ENCODE data around the gene GRPEL1. TPM values are rescaled to one million over a fixed set of nuclear protein-coding genes. Genes with fewer than 3 reads are reported as not detected.

The GRPEL1 gene
- total RNA-seq, 6 experiments from 2014 or later: 30.0 to 49.2 (median 45.3) TPM

DNA sequence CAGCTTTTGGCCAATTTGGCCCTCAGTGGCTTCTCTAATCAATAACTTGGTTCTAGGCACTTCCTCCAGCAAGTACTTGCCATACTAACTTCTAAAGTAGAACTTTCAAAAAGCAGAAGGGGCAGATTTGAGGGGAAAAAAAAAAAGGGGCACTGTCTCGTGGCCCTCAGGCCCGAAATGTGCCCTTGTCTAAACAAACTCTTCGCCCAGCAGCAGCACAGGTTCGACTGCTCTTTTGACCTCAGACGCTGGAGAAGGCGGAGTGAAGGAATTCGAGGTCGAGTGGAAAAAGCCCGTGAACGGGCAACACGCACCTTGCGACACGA lies 775 bp downstream of the GRPEL1 start:
- DNase-seq (no peak), ATAC-seq (peak in 1 of 4 donors; percentile 33)
- TF ChIP-seq, protein P1, sequence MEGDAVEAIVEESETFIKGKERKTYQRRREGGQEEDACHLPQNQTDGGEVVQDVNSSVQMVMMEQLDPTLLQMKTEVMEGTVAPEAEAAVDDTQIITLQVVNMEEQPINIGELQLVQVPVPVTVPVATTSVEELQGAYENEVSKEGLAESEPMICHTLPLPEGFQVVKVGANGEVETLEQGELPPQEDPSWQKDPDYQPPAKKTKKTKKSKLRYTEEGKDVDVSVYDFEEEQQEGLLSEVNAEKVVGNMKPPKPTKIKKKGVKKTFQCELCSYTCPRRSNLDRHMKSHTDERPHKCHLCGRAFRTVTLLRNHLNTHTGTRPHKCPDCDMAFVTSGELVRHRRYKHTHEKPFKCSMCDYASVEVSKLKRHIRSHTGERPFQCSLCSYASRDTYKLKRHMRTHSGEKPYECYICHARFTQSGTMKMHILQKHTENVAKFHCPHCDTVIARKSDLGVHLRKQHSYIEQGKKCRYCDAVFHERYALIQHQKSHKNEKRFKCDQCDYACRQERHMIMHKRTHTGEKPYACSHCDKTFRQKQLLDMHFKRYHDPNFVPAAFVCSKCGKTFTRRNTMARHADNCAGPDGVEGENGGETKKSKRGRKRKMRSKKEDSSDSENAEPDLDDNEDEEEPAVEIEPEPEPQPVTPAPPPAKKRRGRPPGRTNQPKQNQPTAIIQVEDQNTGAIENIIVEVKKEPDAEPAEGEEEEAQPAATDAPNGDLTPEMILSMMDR (IDR thresholded peaks at IDR 0.05): no peak
- TF ChIP-seq POLR2A (IDR thresholded peaks at IDR 0.05): no peak
- Histone ChIP-seq H3K4me3 (peak overlapping the region; percentile 89 to 97 (median 94)), H3K36me3 (peaks cover 0 to 29% (median 14%) of the 10 kb centered on the region in 4 donors), H3K4me1 (peaks cover 0 to 20% (median 7%) of the 10 kb centered on the region in 4 donors), H3K9me3 (no peaks in the 10 kb centered on the region), H3K27ac (peak overlapping the region; percentile 69 to 94 (median 86)), H3K27me3 (no peaks in the 10 kb centered on the region)
- WGBS (ENCODE audit: insufficient coverage, low coverage, low lambda C conversion rate, missing lambda C conversion rate): 0% methylated on average over 13 of the region's 13 CpGs
- intact Hi-C loops (cut with DNase I): no loop called here

DNA sequence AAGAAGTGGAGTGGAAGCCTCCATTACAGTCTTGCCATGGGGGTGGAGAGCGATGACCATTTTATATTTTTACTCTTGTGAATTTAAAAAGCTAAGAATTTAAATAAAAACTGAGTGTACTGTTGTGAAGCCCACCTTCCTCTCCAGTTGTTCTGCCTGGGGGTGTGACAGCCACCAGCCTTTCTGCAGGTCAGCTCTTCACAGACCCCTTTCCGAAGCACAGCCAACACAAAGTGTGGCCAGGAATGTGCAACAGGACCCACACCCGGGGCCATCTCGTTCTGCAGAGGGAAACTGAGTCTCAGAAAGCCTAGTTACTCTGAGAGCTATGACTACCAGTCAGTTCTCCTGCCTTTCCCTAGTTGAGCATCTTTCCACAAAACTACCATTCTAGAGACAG lies 1.4 kb downstream of the GRPEL1 start:
- TF ChIP-seq, protein P1 (IDR thresholded peaks at IDR 0.05): no peak
- TF ChIP-seq POLR2A (IDR thresholded peaks at IDR 0.05): no peak
- Histone ChIP-seq H3K36me3 (peaks cover 0 to 35% (median 20%) of the 10 kb centered on the region in 4 donors), H3K4me1 (peaks cover 0 to 20% (median 7%) of the 10 kb centered on the region in 4 donors), H3K9me3 (no peaks in the 10 kb centered on the region), H3K27ac (no peak overlapping the region), H3K27me3 (no peaks in the 10 kb centered on the region), H3K4me3 (peak overlapping the region; percentile 89 to 97 (median 94))
- no peak for ATAC-seq
- intact Hi-C loops (cut with DNase I): no loop called here
- WGBS (ENCODE audit: insufficient coverage, low coverage, low lambda C conversion rate, missing lambda C conversion rate): 93% methylated on average over 3 of the region's 4 CpGs
- no peak for DNase-seq

DNA sequence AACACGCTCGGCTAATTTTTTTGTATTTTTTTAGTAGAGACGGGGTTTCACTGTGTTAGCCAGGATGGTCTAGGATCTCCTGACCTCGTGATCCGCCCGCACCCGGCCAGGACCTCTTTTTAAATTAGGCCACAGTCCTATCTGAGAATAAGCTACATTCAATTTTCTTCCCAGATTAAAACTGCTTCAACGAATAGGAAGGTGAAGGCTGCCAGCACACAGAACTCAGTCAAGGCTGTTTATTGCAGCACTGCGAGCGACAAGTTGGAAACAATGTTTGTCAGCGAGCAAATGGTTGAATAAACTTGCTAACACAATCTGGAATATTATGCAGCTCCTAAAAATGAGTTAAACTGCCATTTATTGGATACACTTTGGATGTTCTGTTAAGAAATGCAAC lies 1.9 kb downstream of the GRPEL1 start:
- 95% methylated on average over 11 of the region's 11 CpGs for WGBS (ENCODE audit: insufficient coverage, low coverage, low lambda C conversion rate, missing lambda C conversion rate)
- Histone ChIP-seq H3K27me3 (no peaks in the 10 kb centered on the region), H3K4me1 (peaks cover 0 to 20% (median 7%) of the 10 kb centered on the region in 4 donors), H3K36me3 (peaks cover 0 to 40% (median 23%) of the 10 kb centered on the region in 4 donors), H3K4me3 (no peak overlapping the region), H3K27ac (no peak overlapping the region), H3K9me3 (no peaks in the 10 kb centered on the region)
- DNase-seq: no peak
- TF ChIP-seq, protein P1 (IDR thresholded peaks at IDR 0.05): no peak
- no peak for TF ChIP-seq POLR2A (IDR thresholded peaks at IDR 0.05)
- no peak for ATAC-seq
- intact Hi-C loops (cut with DNase I): no loop called here

DNA sequence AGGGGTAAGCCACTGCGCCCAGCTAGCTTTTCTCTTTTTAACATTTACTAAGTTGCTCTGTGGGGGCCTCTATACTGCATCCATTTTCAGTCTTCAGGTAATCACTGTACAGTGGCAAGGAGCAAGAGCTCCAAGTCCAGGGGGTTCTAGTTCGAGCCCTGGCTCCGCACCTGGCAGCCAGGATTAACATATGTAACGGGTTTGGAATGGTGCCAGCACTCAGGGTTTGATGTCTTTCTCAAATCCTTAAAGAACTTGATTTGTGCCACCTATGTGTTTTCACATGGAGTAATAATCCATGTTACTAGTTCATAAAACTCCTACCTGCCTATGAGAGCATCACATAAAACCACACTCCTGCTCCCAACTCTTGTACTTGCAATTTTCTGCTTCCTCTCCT lies 4.5 kb downstream of the GRPEL1 start:
- ATAC-seq: no peak
- no peak overlapping the region for H3K4me3 ChIP-seq
- 86% methylated on average over 4 of the region's 4 CpGs for WGBS (ENCODE audit: insufficient coverage, low coverage, low lambda C conversion rate, missing lambda C conversion rate)
- H3K27me3 ChIP-seq: no peaks in the 10 kb centered on the region
- no peak overlapping the region for H3K27ac ChIP-seq
- peaks cover 0 to 12% (median 6%) of the 10 kb centered on the region in 4 donors for H3K4me1 ChIP-seq
- peaks cover 0 to 60% (median 36%) of the 10 kb centered on the region in 4 donors for H3K36me3 ChIP-seq
- DNase-seq: no peak
- no peak for TF ChIP-seq POLR2A (IDR thresholded peaks at IDR 0.05)
- TF ChIP-seq, protein P1 (IDR thresholded peaks at IDR 0.05): no peak
- intact Hi-C loops (cut with DNase I): no loop called here
- H3K9me3 ChIP-seq: no peaks in the 10 kb centered on the region

DNA sequence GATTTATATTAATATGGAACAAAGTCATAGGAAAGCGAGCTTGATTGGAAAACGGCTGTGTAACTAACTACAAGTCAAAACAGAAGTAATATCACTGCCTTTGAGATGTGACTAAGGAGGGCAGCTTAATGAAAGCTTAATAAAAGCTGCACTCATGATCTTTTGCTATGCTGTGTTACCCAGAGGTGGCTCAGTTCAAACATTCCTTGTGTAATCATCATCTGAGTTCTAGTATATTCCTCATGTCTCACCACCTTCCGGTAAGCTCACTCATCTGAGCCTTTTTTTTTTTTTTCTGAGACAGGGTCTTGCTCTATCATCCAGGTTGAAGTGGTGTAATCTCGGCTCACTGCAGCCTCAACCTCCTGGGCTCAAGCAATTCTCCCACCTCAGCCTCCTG lies 5.0 kb downstream of the GRPEL1 start:
- no peak for ATAC-seq
- TF ChIP-seq POLR2A (IDR thresholded peaks at IDR 0.05): no peak
- TF ChIP-seq, protein P1 (IDR thresholded peaks at IDR 0.05): no peak
- no peak for DNase-seq
- H3K4me3 ChIP-seq: no peak overlapping the region
- H3K27me3 ChIP-seq: no peaks in the 10 kb centered on the region
- no peaks in the 10 kb centered on the region for H3K9me3 ChIP-seq
- no peak overlapping the region for H3K27ac ChIP-seq
- intact Hi-C loops (cut with DNase I): no loop called here
- 74% methylated on average over 2 of the region's 4 CpGs for WGBS (ENCODE audit: insufficient coverage, low coverage, low lambda C conversion rate, missing lambda C conversion rate)
- peaks cover 0 to 12% (median 6%) of the 10 kb centered on the region in 4 donors for H3K4me1 ChIP-seq
- H3K36me3 ChIP-seq: peaks cover 0 to 60% (median 36%) of the 10 kb centered on the region in 4 donors
